Activated CD8-positive, alpha-beta memory T cell treated with anti-CD3 and anti-CD28 coated beads, Interleukin-2, amount 50 U/mL, for 1 hour (primary cell): ENCODE data around the gene DUT.

Source experiments
- DNase-seq: peaks from one replicate; pipeline ENCODE4 v3.0.0-alpha.2; 2020; ENCODE audit errors: extremely low read depth

The DUT gene

DNA sequence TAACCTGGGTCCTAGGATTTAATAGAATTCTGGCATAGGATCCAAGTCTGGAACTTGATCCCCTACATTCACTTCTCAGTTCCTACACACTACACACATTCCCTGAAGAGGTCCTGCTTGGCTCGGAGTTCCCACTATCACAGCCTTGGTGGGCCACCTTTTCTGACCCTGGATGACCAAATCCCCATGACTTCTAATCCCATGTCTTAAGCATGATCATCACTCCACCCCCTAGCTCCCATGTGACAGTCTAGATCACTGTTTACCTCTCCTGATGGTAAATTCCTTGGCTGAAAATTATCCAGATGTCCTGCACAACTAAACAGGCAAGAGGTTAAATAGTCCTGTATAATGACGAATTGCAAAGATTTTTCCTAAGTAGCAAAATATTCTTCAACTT is 40.3 kb downstream of the DUT start:
- no peak for DNase-seq

- DNase-seq: no peak
Measured at GRCh38 chr15:48371961-48372360, 40.7 kb downstream of the DUT start.

DNA sequence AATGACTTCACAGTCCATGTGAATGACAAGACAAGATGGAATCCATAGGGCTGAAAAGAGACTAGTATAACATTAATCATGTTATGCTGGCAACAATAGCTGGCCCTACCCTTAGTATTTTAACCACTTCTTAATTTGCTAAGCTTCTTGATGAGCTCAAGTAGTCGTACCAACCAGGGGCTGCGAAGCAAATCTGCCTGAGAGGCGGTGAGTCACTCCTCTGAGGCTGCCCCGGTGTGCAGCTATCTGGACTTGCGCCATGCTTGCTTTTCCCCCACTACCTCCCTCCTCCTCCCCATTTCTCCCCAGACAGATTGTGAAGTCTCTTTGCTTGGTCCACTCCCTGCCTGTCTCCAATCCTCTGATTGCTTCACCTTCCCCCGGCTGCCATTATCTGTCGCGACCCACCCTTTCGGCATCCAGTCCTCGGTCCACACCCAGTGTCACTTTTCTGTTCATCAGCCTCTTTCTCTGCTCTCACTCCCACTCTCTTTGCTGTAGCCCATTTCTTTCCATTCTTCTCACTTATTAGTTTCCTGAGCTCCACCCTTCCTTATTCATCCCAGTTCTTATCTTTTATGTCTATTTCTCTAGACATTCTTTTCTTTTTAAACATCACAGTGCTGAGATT is 42.7 kb downstream of the DUT start:
- no peak for DNase-seq

GRCh38 chr15:48374472-48374871 is 43.2 kb downstream of the DUT start:
- DNase-seq: no peak

DNA sequence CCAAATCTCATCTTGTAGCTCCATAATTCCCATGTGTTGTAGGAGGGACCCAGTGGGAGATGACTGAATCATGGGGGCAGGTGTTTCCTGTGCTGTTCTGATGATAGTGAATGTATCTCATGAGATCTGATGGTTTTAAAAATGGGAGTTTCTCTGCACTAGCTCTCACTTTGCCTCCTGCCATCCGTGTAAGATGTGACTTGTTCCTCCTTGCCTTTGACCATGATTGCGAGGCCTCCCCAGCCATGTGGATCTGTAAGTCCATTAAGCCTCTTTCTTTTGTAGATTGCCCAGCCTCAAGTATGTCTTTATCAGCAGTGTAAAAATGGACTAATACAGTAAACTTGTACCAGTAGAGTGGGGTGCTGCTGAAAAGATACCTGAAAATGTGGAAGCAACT is 44.5 kb downstream of the DUT start:
- no peak for DNase-seq

DNA sequence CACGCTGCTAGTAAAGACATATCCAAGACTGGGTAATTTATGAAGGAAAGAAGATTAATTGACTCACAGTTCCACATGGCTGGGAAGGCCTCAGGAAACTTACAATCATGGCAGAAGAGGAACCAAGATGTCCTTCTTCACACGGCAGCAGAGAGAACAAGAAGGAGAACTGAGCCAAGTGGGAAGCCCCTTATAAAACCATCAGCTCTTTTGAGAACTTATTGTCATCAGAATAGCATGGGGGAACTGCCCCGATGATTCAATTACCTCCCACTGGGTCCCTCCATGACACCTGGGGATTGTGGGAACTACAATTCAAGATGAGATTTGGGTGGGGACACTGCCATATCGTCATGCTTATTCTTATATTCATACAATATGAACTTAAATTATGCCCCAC is 49.0 kb downstream of the DUT start:
- no peak for DNase-seq

DNA sequence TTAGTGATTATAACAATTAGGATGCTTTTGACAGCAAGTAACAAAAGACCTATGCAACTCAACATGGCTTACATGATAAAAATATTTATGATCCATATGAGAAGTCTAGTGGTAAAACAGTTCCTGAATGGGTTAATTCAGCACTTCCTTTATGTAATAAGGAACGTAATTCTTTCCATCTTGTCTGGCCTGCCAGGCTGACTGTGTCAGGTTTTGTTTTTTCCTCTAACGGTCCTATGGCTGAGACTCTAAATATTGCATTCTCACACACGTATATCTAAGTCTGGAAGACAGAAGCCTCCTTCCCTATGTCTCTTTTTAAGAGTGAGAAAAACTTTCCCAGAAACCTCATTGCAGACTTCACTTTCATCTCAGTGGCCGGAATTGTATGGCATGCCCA is 50.6 kb downstream of the DUT start:
- DNase-seq: no peak

- DNase-seq: no peak
Measured at GRCh38 chr15:48383031-48383430, 51.8 kb downstream of the DUT start.

DNA sequence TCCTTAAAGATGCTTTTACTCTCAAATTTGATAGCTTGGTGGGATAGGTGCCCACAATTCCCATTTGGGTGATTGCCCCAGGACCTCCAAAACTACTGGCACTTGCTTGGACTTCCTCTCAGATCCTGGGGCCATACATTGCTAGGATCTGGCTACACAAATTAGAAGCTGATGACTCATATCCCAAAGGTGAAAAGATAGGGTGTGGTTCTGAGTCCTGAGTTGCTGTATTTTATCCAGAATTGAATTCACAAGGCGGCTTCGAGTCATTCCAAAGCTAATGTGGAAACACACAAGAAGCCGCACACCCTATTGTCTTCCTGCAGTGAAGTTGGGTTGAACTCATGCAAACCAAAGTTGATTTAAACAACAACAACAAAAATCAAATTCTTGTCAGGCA is 53.4 kb downstream of the DUT start:
- no peak for DNase-seq

DNA sequence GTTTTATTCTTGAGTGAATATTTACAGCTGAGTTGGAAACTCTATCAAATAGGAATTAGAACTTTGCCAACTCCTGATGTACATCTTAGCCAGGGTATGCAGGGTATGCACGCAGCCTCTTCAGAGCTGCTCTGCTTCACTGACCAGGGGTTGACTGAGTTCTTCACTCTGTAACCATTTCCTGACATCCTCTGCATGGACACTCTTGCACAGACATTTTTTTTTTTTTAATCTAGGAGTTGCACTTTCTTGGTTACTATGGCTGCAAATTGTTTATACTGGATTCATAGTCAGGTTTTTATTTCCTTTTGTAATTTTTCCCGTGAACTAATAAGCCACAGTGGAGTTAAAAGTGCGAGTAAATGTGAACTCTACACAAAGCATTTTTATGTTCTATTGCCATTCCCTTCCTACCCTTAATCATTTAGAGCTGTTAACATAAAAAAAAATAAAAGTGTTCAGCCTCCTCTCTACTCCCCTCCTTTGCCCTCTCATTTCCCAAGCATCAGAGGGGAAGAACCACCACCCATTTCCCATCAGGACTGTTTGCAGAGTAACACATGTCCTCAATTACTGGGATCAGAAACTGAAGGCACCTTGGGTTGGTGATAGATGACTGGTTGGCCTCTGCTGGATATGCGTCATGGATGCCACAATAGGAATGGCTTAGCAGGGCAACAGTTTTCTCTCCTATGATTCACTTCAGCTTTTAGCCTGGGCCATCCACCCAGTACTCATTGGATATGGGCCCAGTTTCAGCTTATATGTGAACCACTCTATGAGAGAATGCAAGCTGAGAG is 54.0 kb downstream of the DUT start:
- no peak for DNase-seq

DNA sequence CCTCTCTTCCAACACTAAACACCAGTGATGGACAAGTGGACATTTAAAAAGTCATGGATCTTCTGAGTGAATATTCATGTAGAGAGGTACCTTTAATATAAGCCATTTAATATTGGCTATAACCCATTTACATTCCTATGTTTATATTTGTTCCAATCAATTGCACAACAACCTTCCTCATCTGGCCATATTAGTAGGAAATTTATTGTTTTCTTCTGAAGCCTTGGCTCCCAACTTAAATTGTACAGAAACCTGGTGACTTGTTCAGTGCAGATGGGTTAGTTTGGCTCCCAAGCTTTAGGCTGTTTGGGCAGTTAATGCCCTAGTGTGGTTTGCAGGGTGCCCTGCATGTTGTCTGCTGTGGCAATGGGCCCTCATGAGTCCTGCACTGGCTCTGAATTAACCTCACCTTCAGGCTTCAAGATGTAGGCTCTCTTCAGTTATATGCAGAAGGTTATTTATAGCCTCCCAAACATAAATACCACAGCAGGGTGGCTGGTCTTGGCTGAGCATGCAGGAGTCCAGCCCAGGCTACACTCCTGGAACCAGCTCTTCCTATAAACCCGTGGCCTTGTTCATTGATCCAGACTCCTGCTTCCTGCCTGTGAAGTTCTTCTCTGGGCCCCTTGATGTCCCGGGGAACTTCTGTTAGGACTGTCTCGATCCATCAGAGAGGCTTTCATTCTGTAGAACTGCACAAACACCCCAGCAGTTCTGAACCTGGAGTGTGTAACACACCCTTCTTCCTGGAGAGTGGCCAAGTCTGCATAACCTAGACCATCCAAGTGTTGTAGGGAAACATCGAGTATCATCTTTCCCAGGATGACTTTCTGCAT is 57.0 kb downstream of the DUT start:
- no peak for DNase-seq

DNA sequence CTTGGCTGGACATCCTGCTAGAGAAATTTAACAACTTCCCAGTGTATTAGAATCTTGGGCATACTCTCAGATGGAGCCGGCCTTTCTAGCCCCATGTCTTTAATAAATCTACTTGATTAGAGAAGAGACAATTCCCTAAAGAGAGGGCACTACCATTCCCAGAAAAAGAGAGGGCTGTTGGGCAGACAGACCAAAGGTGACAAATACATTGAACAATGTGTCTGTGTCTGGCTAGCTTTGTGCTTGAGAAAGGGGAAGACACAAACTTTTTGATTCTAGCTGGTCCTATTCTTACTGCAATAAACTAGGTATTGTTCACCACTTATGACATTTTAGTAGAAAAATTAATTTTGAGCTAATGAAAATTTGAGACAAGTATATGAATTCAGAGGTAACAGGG is 57.7 kb downstream of the DUT start:
- DNase-seq: no peak

DNA sequence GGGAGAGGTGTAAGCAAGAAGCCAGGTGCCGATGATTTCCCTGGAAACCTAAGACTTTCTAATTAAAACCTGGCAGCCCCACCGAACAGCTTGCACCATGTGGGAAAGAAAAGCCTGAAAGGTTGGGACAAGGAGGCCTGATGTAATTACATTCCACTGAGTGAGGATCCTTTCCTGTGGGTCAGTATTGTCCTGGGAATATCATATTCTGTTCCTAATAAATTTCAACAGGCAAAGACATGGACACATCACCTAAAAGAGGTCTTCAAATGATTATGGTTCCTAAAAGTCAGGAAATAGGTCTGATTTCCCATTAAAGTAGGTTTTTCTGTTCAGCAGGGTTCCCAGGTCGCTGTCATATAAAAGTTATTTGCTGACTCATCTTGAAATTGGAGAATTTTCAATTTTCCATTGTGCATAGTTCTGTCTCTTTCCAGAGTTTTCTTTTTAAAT is 58.5 kb downstream of the DUT start:
- no peak for DNase-seq

- no peak for DNase-seq
Measured at GRCh38 chr15:48391950-48392349, 60.7 kb downstream of the DUT start.

GRCh38 chr15:48392356-48392755 is 61.1 kb downstream of the DUT start:
- no peak for DNase-seq
